ENCODE measurements around the gene TRIM38.

DNA sequence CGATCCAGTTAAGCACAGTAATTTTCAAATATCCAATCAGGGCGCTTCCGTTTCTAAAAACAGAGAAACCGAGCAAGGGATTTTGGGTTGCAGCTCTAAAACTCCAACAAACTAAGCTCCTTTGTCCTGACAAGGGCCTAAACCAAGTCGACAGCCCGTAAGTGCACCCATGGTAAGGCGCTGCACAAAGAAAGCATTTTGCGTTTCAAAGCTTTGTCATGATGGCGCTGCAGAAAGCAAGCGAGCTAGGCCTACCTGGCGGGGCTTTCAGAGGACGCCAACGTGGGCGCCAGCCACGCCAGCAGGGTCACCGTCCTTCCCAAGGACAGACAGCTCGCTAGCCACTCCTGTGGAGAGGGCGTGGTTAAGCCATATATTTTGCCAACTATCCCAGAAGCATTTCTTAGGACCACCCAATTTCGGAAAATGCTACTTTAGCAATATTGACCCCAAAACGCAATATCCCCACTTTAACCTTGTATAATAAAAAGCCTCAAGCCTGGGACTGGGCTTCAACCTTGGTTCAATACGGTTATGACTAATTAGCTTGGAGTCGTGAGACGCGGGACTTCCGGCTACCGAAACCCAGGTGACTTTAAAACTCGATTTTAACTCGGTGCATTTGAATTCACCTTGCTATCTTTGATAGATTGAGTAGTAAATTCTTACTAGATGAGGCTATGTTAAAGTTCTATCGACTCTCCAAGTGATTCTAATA lies 53.8 kb downstream of the TRIM38 start:
- TF ChIP-seq CTCF (IDR thresholded peaks at IDR 0.05) (no peak), POLR2A (IDR thresholded peaks at IDR 0.05) (no peak)

Data from body of pancreas (tissue), 4 donors.